ENCODE data around the gene DNAJB1. TPM values are rescaled to one million over a fixed set of nuclear protein-coding genes. Genes with fewer than 3 reads are reported as not detected.
A peak's percentile ranks its signal among the peaks of the same experiment; 100 is the strongest.

DNAJB1 gene
- total and polyA plus RNA-seq, 2 of the 13 experiments (the other 11 are each of a cell fraction or from before 2014, with no cell fraction given) = 87.5 to 97.3 TPM

DNA sequence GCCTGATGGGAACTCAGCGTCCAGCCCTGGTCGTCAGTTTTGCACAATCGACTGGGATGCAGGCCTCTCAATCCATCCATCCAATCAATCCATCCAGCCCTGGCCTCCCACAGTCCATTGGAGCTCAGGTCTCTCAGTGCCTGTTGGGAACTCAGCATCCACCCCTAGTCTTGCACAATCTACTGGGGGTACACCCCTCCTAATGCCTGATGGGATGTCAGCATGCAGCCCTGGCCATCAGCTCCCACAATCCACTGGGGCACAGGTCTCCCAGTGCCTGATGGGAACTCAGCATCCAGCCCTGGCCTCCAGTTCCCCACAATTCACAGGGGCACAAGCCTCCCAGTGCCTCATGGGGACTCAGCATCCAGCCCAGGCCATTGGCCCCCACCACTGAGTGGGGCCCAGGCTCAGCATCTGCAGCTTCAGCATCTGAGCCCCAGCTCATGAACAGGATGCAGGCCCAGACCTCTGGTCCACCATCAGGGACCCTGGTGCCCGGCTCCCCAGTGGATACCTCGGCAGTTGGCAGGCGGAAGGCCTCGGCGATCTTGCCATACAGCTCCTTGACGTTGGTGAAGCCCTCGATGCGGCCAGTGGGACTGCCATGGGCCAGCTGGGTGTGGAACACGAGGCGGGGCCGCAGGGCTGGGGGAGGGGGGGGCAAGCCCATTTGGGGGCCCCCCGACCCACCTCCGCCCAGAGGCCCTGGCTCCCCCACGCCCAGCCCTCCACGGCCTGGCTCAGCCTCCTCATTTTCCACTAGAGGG, 35.8 kb downstream of the DNAJB1 start:
- H3K27ac ChIP-seq (ENCODE audit: extremely low read length, insufficient read depth, low read length) = no peak overlapping the region
- no peak overlapping the region for H3K4me3 ChIP-seq (replicated peaks in 1 of 3; ENCODE audit: insufficient read depth in 1 of 3, low read depth in 2 of 3, low read length in 3 of 3)
- no peak overlapping the region for H2AFZ ChIP-seq (ENCODE audit: low read length)
- no peaks in the 10 kb centered on the region for H3K9me3 ChIP-seq (ENCODE audit: low read length)
- no peak for FAIRE-seq
- TF ChIP-seq ZNF446 (CRISPR knock-in tag; IDR thresholded peaks at IDR 0.05) = no peak
- TF ChIP-seq ZNF143 (CRISPR knock-in tag; IDR thresholded peaks at IDR 0.05) = 0 out of 2 replicates have a peak, but pooled peaks have one; percentile 29
- TF ChIP-seq CEBPB (IDR thresholded peaks at IDR 0.05; ENCODE audit: borderline replicate concordance, low read depth, low read length) = peak; percentile 46; the same call in 1 of the 2 replicates
- peaks cover 4 to 17% of the 10 kb centered on the region in 2 experiments; a peak in 3 of 5 replicates for H3K36me3 ChIP-seq (replicated peaks in 1 of 2; ENCODE audit: control insufficient read depth in 1 of 2, insufficient read depth in 2 of 2, low read length in 2 of 2)
- in situ Hi-C loops (cut with HindIII; ENCODE audit: extremely low pct_ligation_motif_present, low pct_unique_long_range_greater_than_20kb) (no loop called here), intact Hi-C loops (cut with micrococcal nuclease; ENCODE audit: unreplicated experiment) (no loop called here)
- ChIA-PET CTCF (ENCODE audit: low intra/inter-chr PET ratio, low total read pairs) (no interaction called here), POLR2A (no interaction called here)
- no peak overlapping the region for H3K4me2 ChIP-seq (ENCODE audit: low read depth, low read length)
- BruUV-seq (replicated peaks) = no TSS peak
- no peaks in the 10 kb centered on the region for H3K4me1 ChIP-seq (ENCODE audit: insufficient read depth, low read length)
- DNase-seq (ENCODE audit: low spot score) = no peak
- ATAC-seq = no peak
- H4K20me1 ChIP-seq (ENCODE audit: insufficient read depth, low read length) = no peaks in the 10 kb centered on the region
- WGBS (ENCODE audit: low lambda C conversion rate) = 93% methylated on average over 3 of the region's 18 CpGs
- no peak overlapping the region for H3K9ac ChIP-seq (ENCODE audit: insufficient read depth, low read depth, low read length)
- H3K79me2 ChIP-seq (ENCODE audit: insufficient read depth, low read length) = no peaks in the 10 kb centered on the region
- H3K27me3 ChIP-seq (ENCODE audit: control insufficient read depth in 1 of 2, insufficient read depth in 2 of 2, low read length in 2 of 2) = no peaks in the 10 kb centered on the region

DNA sequence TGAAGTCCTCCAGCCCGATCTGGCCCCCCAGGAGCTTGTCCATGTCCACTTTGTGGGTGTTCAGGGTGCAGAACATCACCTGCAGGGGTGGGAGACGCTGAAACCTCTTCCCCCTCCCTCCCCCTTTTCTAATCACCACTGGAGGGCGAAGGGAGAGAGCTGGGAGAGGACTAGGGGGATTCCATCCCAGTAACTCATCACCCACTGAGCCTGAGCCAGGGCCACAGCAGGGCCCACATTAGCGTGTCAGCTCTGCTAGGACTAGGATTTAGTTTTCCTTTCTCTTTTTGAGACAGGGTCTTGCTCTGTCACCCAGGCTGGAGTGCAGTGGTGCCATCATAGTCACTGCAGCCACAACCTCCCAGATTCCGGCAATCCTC, 37.5 kb downstream of the DNAJB1 start:
- in situ Hi-C loops (cut with HindIII; ENCODE audit: extremely low pct_ligation_motif_present, low pct_unique_long_range_greater_than_20kb) (no loop called here), intact Hi-C loops (cut with micrococcal nuclease; ENCODE audit: unreplicated experiment) (no loop called here)
- ChIA-PET CTCF (ENCODE audit: low intra/inter-chr PET ratio, low total read pairs) (no interaction called here), POLR2A (no interaction called here)
- FAIRE-seq = no peak
- Histone ChIP-seq H3K36me3 (replicated peaks in 1 of 2; ENCODE audit: control insufficient read depth in 1 of 2, insufficient read depth in 2 of 2, low read length in 2 of 2) (peaks cover 4 to 17% of the 10 kb centered on the region in 2 experiments; a peak in 3 of 5 replicates), H3K9me3 (ENCODE audit: low read length) (no peaks in the 10 kb centered on the region), H2AFZ (ENCODE audit: low read length) (no peak overlapping the region), H3K4me3 (replicated peaks in 1 of 3; ENCODE audit: insufficient read depth in 1 of 3, low read depth in 2 of 3, low read length in 3 of 3) (no peak overlapping the region), H4K20me1 (ENCODE audit: insufficient read depth, low read length) (no peaks in the 10 kb centered on the region), H3K4me1 (ENCODE audit: insufficient read depth, low read length) (0 out of 2 replicates have a peak, but pooled peaks cover under 1% of the 10 kb centered on the region), H3K9ac (ENCODE audit: insufficient read depth, low read depth, low read length) (no peak overlapping the region), H3K27ac (ENCODE audit: extremely low read length, insufficient read depth, low read length) (no peak overlapping the region), H3K79me2 (ENCODE audit: insufficient read depth, low read length) (no peaks in the 10 kb centered on the region), H3K27me3 (ENCODE audit: control insufficient read depth in 1 of 2, insufficient read depth in 2 of 2, low read length in 2 of 2) (no peaks in the 10 kb centered on the region), H3K4me2 (ENCODE audit: low read depth, low read length) (no peak overlapping the region)
- ATAC-seq = no peak
- WGBS (ENCODE audit: low lambda C conversion rate) = 79% methylated on average over 5 of the region's 5 CpGs
- BruUV-seq (replicated peaks) = no TSS peak
- DNase-seq (ENCODE audit: low spot score) = no peak
- TF ChIP-seq EEA1 (CRISPR knock-in tag; IDR thresholded peaks at IDR 0.05; ENCODE audit: borderline replicate concordance) (no peak), POLR2AphosphoS5 (IDR thresholded peaks at IDR 0.05; ENCODE audit: low read depth, low read length) (no peak), ZNF101 (CRISPR knock-in tag; IDR thresholded peaks at IDR 0.05; ENCODE audit: borderline replicate concordance, low read depth) (no peak), TGIF2 (CRISPR knock-in tag; IDR thresholded peaks at IDR 0.05) (no peak), SRSF9 (IDR thresholded peaks at IDR 0.05; ENCODE audit: borderline replicate concordance, insufficient read depth, low read depth, low read length, poor library complexity, severe bottlenecking) (no peak), PHF20 (CRISPR knock-in tag; IDR thresholded peaks at IDR 0.05) (no peak), ZNF350 (CRISPR knock-in tag; IDR thresholded peaks at IDR 0.05; ENCODE audit: borderline replicate concordance, low read depth) (no peak)
- TF ChIP-seq, protein P1, sequence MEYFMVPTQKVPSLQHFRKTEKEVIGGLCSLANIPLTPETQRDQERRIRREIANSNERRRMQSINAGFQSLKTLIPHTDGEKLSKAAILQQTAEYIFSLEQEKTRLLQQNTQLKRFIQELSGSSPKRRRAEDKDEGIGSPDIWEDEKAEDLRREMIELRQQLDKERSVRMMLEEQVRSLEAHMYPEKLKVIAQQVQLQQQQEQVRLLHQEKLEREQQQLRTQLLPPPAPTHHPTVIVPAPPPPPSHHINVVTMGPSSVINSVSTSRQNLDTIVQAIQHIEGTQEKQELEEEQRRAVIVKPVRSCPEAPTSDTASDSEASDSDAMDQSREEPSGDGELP (IDR thresholded peaks at IDR 0.05; ENCODE audit: borderline replicate concordance, low read depth) = no peak
- TF ChIP-seq, protein P2, sequence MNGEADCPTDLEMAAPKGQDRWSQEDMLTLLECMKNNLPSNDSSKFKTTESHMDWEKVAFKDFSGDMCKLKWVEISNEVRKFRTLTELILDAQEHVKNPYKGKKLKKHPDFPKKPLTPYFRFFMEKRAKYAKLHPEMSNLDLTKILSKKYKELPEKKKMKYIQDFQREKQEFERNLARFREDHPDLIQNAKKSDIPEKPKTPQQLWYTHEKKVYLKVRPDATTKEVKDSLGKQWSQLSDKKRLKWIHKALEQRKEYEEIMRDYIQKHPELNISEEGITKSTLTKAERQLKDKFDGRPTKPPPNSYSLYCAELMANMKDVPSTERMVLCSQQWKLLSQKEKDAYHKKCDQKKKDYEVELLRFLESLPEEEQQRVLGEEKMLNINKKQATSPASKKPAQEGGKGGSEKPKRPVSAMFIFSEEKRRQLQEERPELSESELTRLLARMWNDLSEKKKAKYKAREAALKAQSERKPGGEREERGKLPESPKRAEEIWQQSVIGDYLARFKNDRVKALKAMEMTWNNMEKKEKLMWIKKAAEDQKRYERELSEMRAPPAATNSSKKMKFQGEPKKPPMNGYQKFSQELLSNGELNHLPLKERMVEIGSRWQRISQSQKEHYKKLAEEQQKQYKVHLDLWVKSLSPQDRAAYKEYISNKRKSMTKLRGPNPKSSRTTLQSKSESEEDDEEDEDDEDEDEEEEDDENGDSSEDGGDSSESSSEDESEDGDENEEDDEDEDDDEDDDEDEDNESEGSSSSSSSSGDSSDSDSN (CRISPR knock-in tag; IDR thresholded peaks at IDR 0.05) = no peak
- TF ChIP-seq, protein P3, sequence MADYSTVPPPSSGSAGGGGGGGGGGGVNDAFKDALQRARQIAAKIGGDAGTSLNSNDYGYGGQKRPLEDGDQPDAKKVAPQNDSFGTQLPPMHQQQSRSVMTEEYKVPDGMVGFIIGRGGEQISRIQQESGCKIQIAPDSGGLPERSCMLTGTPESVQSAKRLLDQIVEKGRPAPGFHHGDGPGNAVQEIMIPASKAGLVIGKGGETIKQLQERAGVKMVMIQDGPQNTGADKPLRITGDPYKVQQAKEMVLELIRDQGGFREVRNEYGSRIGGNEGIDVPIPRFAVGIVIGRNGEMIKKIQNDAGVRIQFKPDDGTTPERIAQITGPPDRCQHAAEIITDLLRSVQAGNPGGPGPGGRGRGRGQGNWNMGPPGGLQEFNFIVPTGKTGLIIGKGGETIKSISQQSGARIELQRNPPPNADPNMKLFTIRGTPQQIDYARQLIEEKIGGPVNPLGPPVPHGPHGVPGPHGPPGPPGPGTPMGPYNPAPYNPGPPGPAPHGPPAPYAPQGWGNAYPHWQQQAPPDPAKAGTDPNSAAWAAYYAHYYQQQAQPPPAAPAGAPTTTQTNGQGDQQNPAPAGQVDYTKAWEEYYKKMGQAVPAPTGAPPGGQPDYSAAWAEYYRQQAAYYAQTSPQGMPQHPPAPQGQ (CRISPR knock-in tag; IDR thresholded peaks at IDR 0.05; ENCODE audit: borderline replicate concordance) = no peak
